Measurements from ENCODE around the gene IGF2BP1.

IGF2BP1 gene

GRCh38 chr17:49104511-49105074 is 107.4 kb downstream of the IGF2BP1 start:
- DNase-seq, result no peak

All from activated gamma-delta T cell (primary cell).